Left ventricle myocardium inferior (tissue), 1 donor: Measurements from ENCODE around the gene PCSK5. TPM values are rescaled to one million over a fixed set of nuclear protein-coding genes. Genes with fewer than 3 reads are reported as not detected.

Source experiments
- DNase-seq: peaks from one replicate; pipeline ENCODE4 v3.0.0-alpha.2; 2020
- H3K27ac ChIP-seq: fragments of 200-600 bp; replicated peaks from 2 replicates; pipeline ENCODE4 v1.8.0; 2021
- H3K27me3 ChIP-seq: fragments of 200-600 bp; 2 replicates; pipeline ENCODE4 v1.8.0; 2021; ENCODE audit warnings: low read depth
- H3K36me3 ChIP-seq: fragments of 200-600 bp; 2 replicates; pipeline ENCODE4 v1.8.0; 2021
- H3K4me1 ChIP-seq: fragments of 200-600 bp; 2 replicates; pipeline ENCODE4 v1.8.0; 2021
- H3K4me3 ChIP-seq: fragments of 200-600 bp; 2 replicates; pipeline ENCODE4 v1.8.0; 2021; ENCODE audit warnings: mild to moderate bottlenecking, moderate library complexity
- H3K9me3 ChIP-seq: fragments of 200-600 bp; replicated peaks from 2 replicates; pipeline ENCODE4 v1.8.0; 2021
- CTCF ChIP-seq: fragments of 200-600 bp; IDR thresholded peaks from 2 replicates; pipeline ENCODE4 v1.8.0; 2021; ENCODE audit warnings: antibody characterized with exemption, mild to moderate bottlenecking, borderline replicate concordance
- intact Hi-C: fragments of 100-400 bp; cut with micrococcal nuclease; formaldehyde crosslinking; loops from one replicate; pipeline ENCODE4 v1.11.0; 2022
- total RNA-seq: library from RNA; stranded (reverse); fragmentation: NEBNext Ultra II Directional; extraction: Animal tissue kit (Norgen Biotek cat#: 25700); gene quantifications from one replicate; pipeline ENCODE4 v1.2.1, GENCODE V29; 2021
- donor health status: DM: no; HTN: yes; CAD: no; lungs with severe emphysema.

PCSK5 gene
- total RNA-seq, 1 donor from 2014 or later, result 5.6 TPM

DNA sequence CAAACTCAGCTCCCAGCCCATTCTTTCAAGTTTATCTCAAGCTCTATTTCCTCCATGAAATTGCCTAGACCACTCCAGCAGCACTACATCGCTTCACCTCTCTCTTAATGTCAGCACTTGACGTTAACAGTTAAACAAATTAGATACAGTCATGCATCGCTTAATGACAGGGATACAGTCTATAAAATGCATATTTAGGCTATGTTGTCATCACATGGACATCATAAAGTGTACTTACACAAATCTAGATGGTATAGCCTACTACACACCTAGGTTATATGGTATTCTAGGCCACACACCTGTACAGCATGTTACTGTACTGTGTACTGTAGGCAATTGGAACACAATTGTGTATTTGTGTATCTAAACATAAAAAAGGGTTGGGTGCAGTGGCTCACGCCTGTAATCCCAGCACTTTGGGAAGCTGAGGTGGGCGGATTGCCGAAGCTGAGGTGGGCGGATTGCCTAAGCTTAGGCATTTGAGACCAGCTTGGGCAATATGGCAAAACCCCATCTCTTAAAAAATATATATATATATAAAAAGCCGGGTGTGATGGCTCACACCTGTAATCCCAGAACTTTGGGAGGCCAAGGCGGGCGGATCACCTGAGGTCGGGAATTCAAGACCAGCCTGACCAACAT lies 13.4 kb upstream of the PCSK5 start:
- no peak for DNase-seq
- H3K9me3 ChIP-seq, result no peaks in the 10 kb centered on the region
- TF ChIP-seq CTCF, result no peak
- no peak overlapping the region for H3K27ac ChIP-seq
- no peaks in the 10 kb centered on the region for H3K36me3 ChIP-seq
- no peak overlapping the region for H3K4me3 ChIP-seq
- no peaks in the 10 kb centered on the region for H3K4me1 ChIP-seq
- H3K27me3 ChIP-seq, result no peaks in the 10 kb centered on the region
- intact Hi-C loops, result no loop called here

- TF ChIP-seq CTCF, result no peak
- no peaks in the 10 kb centered on the region for H3K9me3 ChIP-seq
- H3K36me3 ChIP-seq, result no peaks in the 10 kb centered on the region
- H3K27me3 ChIP-seq, result peaks cover 2% of the 10 kb centered on the region
- H3K4me3 ChIP-seq, result no peak overlapping the region
- no peak for DNase-seq
- H3K27ac ChIP-seq, result no peak overlapping the region
- no peaks in the 10 kb centered on the region for H3K4me1 ChIP-seq
- intact Hi-C loops, result no loop called here
Measured at GRCh38 chr9:75878488-75878860, 12.0 kb upstream of the PCSK5 start.

- TF ChIP-seq CTCF, result no peak
- no peaks in the 10 kb centered on the region for H3K36me3 ChIP-seq
- H3K4me3 ChIP-seq, result no peak overlapping the region
- H3K9me3 ChIP-seq, result no peaks in the 10 kb centered on the region
- no peak for DNase-seq
- H3K27ac ChIP-seq, result no peak overlapping the region
- intact Hi-C loops, result no loop called here
- H3K4me1 ChIP-seq, result no peaks in the 10 kb centered on the region
- H3K27me3 ChIP-seq, result peaks cover 8% of the 10 kb centered on the region
Measured at GRCh38 chr9:75880618-75881017, 9.9 kb upstream of the PCSK5 start.

DNA sequence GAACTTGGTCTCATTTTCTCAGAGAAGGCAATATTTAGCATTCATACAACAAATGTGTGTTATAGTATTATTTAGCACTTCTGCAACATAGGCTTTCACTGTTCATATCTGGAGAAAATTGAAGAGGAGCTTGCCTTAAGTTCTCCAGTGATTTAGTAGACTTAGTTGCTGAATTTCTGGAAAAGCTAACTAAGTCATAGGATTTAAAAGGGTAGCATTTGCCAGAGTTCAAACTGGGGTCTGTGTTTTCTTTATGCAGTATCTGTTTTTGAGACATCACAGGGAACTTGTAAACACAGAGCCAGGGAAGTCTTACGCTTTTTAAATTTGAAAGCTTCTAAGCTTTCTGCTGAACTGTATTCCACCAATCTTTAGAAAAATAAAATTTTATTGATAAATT lies 8.7 kb upstream of the PCSK5 start:
- Histone ChIP-seq H3K9me3 (no peaks in the 10 kb centered on the region), H3K36me3 (no peaks in the 10 kb centered on the region), H3K4me1 (no peaks in the 10 kb centered on the region), H3K27me3 (peaks cover 8% of the 10 kb centered on the region), H3K4me3 (no peak overlapping the region), H3K27ac (no peak overlapping the region)
- no peak for DNase-seq
- intact Hi-C loops, result no loop called here
- TF ChIP-seq CTCF, result no peak

DNA sequence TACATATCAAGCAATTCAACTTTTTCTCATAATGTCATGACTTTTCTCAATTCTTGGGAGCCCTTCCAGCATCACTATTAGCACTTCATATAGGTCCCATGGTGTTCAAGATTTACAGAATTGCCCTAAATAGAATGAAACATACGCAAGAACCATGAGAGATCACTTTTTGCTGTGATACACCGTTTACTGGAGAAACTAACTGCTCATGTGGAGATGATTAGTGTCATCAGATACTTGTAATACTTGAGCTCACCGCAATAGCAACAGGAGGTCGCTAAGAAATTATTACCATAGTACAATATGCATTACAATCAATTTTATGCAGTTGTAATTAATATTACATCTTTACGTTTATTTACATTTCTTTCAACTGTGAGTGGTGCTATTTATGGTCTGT lies 4.8 kb upstream of the PCSK5 start:
- intact Hi-C loops, result no loop called here
- Histone ChIP-seq H3K4me3 (no peak overlapping the region), H3K9me3 (no peaks in the 10 kb centered on the region), H3K36me3 (no peaks in the 10 kb centered on the region), H3K4me1 (peaks cover 14% of the 10 kb centered on the region), H3K27me3 (peaks cover 8% of the 10 kb centered on the region), H3K27ac (no peak overlapping the region)
- no peak for TF ChIP-seq CTCF
- DNase-seq, result no peak
